Esophagus muscularis mucosa (tissue), 4 donors: Measurements from ENCODE around the gene WRNIP1.

Source experiments
- CTCF ChIP-seq, 3 experiments: fragments of 200-600 bp in 2 of 3; fragments of 450-650 bp in 1 of 3; sonication (generic) in 2 of 3; IDR thresholded peaks; one replicate each; pipeline ENCODE4 v1.5.1; 2017 to 2019; ENCODE audit warnings: antibody characterized with exemption in 3 of 3, mild to moderate bottlenecking in 2 of 3, moderate library complexity in 1 of 3
- EP300 ChIP-seq: sonication (generic); formaldehyde crosslinking; IDR thresholded peaks from one replicate; pipeline ENCODE4 v1.6.1; 2017; ENCODE audit warnings: antibody characterized with exemption
- POLR2A ChIP-seq: fragments of 450-650 bp; IDR thresholded peaks from one replicate; pipeline ENCODE4 v1.6.1; 2017; ENCODE audit warnings: antibody characterized with exemption, moderate library complexity, mild to moderate bottlenecking, low read depth
- POLR2AphosphoS5 ChIP-seq, 2 donors: sonication (generic); formaldehyde crosslinking; IDR thresholded peaks; one replicate each; pipeline ENCODE4 v1.6.1; 2017; ENCODE audit warnings: antibody characterized with exemption in 2 of 2

DNA sequence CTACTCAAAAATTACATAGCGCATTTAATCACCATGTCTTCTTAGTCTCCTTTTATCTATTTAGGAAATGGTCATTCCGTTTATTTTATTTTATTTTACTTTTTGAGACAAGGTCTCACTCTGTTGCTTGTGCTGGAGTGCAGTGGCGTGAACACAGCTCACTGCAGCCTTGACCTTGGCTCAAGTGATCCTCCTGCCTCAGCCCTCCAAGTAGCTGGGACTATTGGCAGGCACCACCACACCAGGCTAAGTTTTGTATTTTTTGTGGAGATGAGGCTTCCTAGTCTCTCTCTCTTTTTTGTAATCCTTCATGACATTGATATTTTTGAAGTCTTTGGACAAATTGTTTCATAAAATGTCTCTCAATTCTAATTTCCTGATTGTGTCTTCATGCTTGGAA, 9.7 kb upstream of the WRNIP1 start:
- TF ChIP-seq POLR2A (no peak), CTCF (IDR thresholded peaks at IDR 0.05) (no peak), EP300 (no peak), POLR2AphosphoS5 (IDR thresholded peaks at IDR 0.05) (no peak)
